ENCODE data around the gene CA14. TPM values are rescaled to one million over a fixed set of nuclear protein-coding genes. Genes with fewer than 3 reads are reported as not detected.
"Not testable (repeated sequence)": the region's sequence is repeated elsewhere in the genome, so short reads cannot be mapped to it uniquely, and the experiment has no call there.

Gene CA14
- total and polyA plus RNA-seq, 9 donors, result 1.9 to 7.9 (median 4.0) TPM

DNA sequence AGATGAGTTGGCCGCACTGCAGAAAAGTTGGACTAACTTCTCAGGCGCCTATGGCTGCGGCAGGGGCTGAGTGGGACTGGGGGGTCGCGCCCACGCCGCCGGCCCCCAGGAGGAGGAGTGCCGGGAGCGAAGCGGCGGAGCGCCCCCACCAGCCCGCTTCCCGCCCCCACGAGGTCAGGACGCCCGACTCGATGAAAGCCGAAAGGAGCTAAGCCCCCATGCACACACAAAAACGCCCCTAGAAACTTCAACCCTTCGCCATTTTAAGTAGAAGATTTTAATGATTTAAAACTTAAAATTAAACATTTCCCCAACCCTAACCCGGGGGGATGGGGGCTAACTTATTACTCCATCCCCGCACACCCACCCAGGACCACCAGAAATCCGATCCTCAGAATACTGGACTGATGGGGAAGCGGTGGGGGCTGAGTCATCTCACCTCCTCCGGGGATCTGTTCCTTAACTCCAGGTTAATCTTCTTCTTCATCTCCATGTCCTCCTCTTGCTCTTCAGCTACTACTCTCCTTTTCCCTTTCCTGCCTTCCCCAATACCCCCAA lies 22.2 kb upstream of the CA14 start:
- peaks cover 2% of the 10 kb centered on the region for H3K4me1 ChIP-seq (ENCODE audit: control insufficient read depth, insufficient read depth, low read length)
- no peaks in the 10 kb centered on the region for H3K36me3 ChIP-seq (ENCODE audit: control insufficient read depth, insufficient read depth, low read length)
- DNase-seq, result peak; percentile 61
- H3K27ac ChIP-seq (ENCODE audit: low read length), result peak overlapping the region; percentile 98
- 0% methylated on average over 10 of the region's 27 CpGs for WGBS (ENCODE audit: insufficient coverage)
- no peaks in the 10 kb centered on the region for H3K9me3 ChIP-seq (replicated peaks; ENCODE audit: control insufficient read depth, low read depth, low read length)
- H3K4me3 ChIP-seq (ENCODE audit: low read length), result peak overlapping the region; percentile 72
- no peaks in the 10 kb centered on the region for H3K27me3 ChIP-seq (ENCODE audit: control insufficient read depth, insufficient read depth, low read length)

DNA sequence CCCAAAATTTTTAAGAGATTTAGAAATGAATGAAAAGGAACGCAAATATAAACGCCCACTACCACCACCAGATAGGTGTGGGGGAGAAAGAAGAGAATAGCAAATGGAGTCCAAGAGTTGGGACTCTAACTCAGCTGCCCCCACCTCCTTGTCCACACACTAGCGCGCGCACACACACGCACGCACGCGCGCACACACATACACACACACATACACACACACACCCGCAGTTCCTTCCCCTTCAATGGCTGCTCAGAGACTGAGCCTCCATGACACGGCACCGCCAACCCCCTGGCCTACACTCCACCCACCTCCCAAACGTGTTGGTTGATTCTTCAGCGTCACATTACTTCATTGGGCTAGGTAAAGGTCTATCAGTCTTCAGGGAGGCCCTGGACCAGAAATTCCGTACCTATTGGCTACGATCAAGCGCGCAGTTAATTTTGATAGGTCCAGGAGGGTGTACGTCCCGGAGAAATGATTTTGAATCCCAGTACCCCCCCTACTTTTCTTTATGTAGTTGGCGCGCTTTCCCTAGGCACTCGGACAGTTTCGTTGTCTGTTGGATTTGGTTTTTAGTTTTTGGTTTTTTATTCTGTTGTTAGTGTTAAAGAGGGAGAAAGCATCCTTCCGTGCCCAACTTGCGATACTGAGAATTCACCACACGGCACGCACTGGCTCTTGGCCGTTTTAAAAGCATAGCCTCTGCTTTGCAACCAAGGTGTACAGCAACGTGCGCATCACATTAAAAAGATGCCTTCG lies 21.5 kb upstream of the CA14 start, which contains the start of gene ANP32E:
TSS of gene ANP32E (minus strand) at position 261 of the 762 bp plus-strand sequence. CDS start 326 bp downstream, outside the sequence.
- no peaks in the 10 kb centered on the region for H3K9me3 ChIP-seq (replicated peaks; ENCODE audit: control insufficient read depth, low read depth, low read length)
- peaks cover 2% of the 10 kb centered on the region for H3K4me1 ChIP-seq (ENCODE audit: control insufficient read depth, insufficient read depth, low read length)
- 3% methylated on average over 8 of the region's 33 CpGs for WGBS (ENCODE audit: insufficient coverage)
- DNase-seq, result peak; percentile 100
- H3K4me3 ChIP-seq (ENCODE audit: low read length), result peak within 1 kb of the TSS; percentile 72
- no peaks in the 10 kb centered on the region for H3K36me3 ChIP-seq (ENCODE audit: control insufficient read depth, insufficient read depth, low read length)
- H3K27ac ChIP-seq (ENCODE audit: low read length), result peak within 1 kb of the TSS; percentile 98
- H3K27me3 ChIP-seq (ENCODE audit: control insufficient read depth, insufficient read depth, low read length), result no peaks in the 10 kb centered on the region

DNA sequence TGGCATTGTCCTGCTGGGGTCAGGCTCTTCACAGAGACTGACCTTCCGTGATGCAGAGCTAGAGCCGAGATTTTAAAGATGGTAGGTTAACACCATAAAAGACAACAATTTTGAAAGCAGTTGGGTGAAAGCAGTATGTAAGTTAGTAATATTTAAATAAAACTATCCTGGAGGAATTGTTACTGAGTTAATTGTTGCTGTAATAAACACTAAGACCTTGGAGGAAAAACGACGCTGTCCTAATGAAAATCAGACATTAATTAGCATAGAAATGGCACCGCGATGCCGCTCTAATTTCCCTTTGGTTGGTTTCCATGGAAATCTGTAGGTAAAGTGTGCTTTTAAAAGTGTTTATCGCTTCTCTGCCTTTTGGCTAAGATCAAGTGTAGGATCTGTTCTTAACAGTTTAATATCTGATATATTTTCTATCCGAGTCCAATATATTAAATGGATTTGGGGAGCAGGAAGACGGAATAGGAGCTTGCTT lies 20.9 kb upstream of the CA14 start:
- no CpG with 5 or more reads among the region's 10 CpGs for WGBS (ENCODE audit: insufficient coverage)
- Histone ChIP-seq H3K4me1 (ENCODE audit: control insufficient read depth, insufficient read depth, low read length) (peaks cover 2% of the 10 kb centered on the region), H3K9me3 (replicated peaks; ENCODE audit: control insufficient read depth, low read depth, low read length) (no peaks in the 10 kb centered on the region), H3K4me3 (ENCODE audit: low read length) (peak overlapping the region; percentile 72), H3K27ac (ENCODE audit: low read length) (peak overlapping the region; percentile 81), H3K27me3 (ENCODE audit: control insufficient read depth, insufficient read depth, low read length) (no peaks in the 10 kb centered on the region), H3K36me3 (ENCODE audit: control insufficient read depth, insufficient read depth, low read length) (no peaks in the 10 kb centered on the region)
- no peak for DNase-seq

DNA sequence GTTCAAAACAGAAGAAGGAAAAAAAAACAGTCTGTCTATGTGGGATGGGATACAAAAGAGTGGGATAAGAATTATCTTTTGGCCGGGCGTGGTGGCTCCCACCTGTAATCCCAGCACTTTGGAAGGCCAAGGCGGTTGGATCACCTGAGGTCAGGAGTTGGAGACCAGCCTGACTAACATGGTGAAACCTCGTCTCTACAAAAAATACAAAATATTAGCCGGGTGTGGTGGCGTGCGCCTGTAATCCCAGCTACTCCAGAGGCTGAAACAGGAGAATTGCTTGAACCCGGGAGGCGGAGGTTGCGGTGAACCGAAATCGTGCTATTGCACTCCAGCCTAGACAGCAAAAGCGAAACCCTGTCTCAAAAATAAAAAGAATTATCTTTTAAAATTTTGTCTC lies 20.4 kb upstream of the CA14 start:
- H3K9me3 ChIP-seq (replicated peaks; ENCODE audit: control insufficient read depth, low read depth, low read length); H3K27me3 ChIP-seq (ENCODE audit: control insufficient read depth, insufficient read depth, low read length); H3K27ac ChIP-seq (ENCODE audit: low read length); H3K36me3 ChIP-seq (ENCODE audit: control insufficient read depth, insufficient read depth, low read length); H3K4me3 ChIP-seq (ENCODE audit: low read length); H3K4me1 ChIP-seq (ENCODE audit: control insufficient read depth, insufficient read depth, low read length); DNase-seq: not testable (repeated sequence)
- WGBS (ENCODE audit: insufficient coverage), result 77% methylated on average over 12 of the region's 13 CpGs

DNA sequence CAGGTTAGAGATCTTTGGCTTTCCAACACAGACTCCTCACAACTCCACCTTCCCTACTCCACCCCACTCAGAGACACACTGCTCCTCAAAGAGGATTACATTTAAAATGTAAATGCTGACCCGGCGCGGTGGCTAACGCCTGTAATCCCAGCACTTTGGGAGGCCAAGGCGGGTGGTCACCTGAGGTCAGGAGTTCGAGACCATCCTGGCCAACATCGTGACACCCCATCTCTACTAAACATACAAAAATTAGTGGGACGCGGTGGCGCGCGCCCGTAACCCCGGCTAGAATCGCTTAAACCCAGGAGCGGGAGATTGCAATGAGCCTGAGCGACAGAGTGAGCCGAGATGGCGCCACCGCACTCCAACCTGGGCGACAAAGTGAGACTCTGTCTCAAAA lies 19.8 kb upstream of the CA14 start:
- no peak for DNase-seq
- 87% methylated on average over 8 of the region's 21 CpGs for WGBS (ENCODE audit: insufficient coverage)
- Histone ChIP-seq H3K4me1 (ENCODE audit: control insufficient read depth, insufficient read depth, low read length) (peaks cover 2% of the 10 kb centered on the region), H3K4me3 (ENCODE audit: low read length) (no peak overlapping the region), H3K27me3 (ENCODE audit: control insufficient read depth, insufficient read depth, low read length) (no peaks in the 10 kb centered on the region), H3K9me3 (replicated peaks; ENCODE audit: control insufficient read depth, low read depth, low read length) (no peaks in the 10 kb centered on the region), H3K27ac (ENCODE audit: low read length) (no peak overlapping the region), H3K36me3 (ENCODE audit: control insufficient read depth, insufficient read depth, low read length) (no peaks in the 10 kb centered on the region)

DNA sequence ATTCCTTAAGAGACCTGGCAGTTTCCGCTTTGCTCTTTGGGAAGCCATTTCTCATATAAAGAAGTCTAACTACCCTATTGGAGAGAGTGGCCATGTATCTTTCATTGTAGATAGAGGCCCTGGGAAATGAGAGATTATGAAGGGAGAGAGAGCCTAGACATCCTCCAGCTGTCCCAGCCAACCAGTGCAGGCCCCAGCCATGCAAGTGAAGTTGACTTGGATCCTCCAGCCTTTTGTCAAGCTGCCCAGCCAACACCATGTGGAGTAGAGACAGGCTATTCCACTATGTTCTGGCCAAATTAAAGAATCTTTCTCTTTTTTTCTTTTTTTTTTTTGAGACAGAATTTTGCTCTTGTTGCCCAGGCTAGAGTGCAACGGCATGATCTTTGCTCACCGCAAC lies 14.6 kb upstream of the CA14 start:
- no peak for DNase-seq
- H3K4me1 ChIP-seq (ENCODE audit: control insufficient read depth, insufficient read depth, low read length), result no peaks in the 10 kb centered on the region
- no CpG with 5 or more reads among the region's 3 CpGs for WGBS (ENCODE audit: insufficient coverage)
- no peaks in the 10 kb centered on the region for H3K36me3 ChIP-seq (ENCODE audit: control insufficient read depth, insufficient read depth, low read length)
- H3K27me3 ChIP-seq (ENCODE audit: control insufficient read depth, insufficient read depth, low read length), result no peaks in the 10 kb centered on the region
- no peak overlapping the region for H3K4me3 ChIP-seq (ENCODE audit: low read length)
- no peaks in the 10 kb centered on the region for H3K9me3 ChIP-seq (replicated peaks; ENCODE audit: control insufficient read depth, low read depth, low read length)
- H3K27ac ChIP-seq (ENCODE audit: low read length), result no peak overlapping the region

DNA sequence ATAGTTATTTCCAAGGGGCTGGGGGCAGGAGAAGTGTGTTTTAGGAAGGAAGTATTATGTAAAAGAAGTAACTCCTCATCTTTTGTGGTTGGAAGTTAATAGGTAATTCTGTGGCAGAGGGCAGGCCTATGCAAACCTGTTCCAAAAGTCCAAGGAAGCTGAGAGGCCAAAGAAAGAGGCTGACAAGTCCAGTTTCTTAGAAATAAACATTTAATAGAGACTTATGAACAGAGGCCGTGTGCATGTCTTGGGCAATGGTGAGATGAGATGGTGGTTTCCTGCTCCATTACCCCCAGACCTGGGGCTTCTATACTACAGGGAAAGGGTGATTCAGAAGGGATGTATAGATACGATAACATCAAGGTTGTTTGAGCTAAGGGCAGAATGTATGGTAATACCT lies 7.6 kb upstream of the CA14 start:
- Histone ChIP-seq H3K4me3 (ENCODE audit: low read length) (no peak overlapping the region), H3K9me3 (replicated peaks; ENCODE audit: control insufficient read depth, low read depth, low read length) (no peaks in the 10 kb centered on the region), H3K4me1 (ENCODE audit: control insufficient read depth, insufficient read depth, low read length) (no peaks in the 10 kb centered on the region), H3K27me3 (ENCODE audit: control insufficient read depth, insufficient read depth, low read length) (no peaks in the 10 kb centered on the region), H3K27ac (ENCODE audit: low read length) (no peak overlapping the region), H3K36me3 (ENCODE audit: control insufficient read depth, insufficient read depth, low read length) (no peaks in the 10 kb centered on the region)
- DNase-seq, result no peak
- WGBS (ENCODE audit: insufficient coverage), result no CpG with 5 or more reads among the region's 2 CpGs

DNA sequence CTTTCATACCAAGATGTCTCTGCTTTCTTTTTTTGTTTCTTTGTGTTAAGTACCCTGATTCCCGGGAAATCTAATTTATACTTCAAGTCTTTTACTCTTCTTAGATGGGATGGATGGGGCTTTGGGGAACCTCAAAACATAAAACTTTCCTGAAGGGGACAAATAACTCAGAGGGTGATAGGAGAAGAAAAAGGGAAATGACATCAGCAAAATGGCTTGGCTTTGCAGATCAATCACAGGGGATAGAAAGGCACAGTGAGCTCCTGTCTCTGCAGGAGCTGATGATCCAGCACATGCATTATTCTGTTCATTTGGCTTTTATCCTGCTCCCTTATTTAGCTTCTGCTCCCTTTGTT lies 1.4 kb upstream of the CA14 start:
- H3K9me3 ChIP-seq (replicated peaks; ENCODE audit: control insufficient read depth, low read depth, low read length), result no peaks in the 10 kb centered on the region
- H3K36me3 ChIP-seq (ENCODE audit: control insufficient read depth, insufficient read depth, low read length), result no peaks in the 10 kb centered on the region
- WGBS (ENCODE audit: insufficient coverage), result no CpG with 5 or more reads among the region's 1 CpG
- H3K4me1 ChIP-seq (ENCODE audit: control insufficient read depth, insufficient read depth, low read length), result peaks cover 43% of the 10 kb centered on the region
- H3K27me3 ChIP-seq (ENCODE audit: control insufficient read depth, insufficient read depth, low read length), result peaks cover 7% of the 10 kb centered on the region
- no peak overlapping the region for H3K4me3 ChIP-seq (ENCODE audit: low read length)
- DNase-seq, result no peak
- peak overlapping the region; percentile 69 for H3K27ac ChIP-seq (ENCODE audit: low read length)

DNA sequence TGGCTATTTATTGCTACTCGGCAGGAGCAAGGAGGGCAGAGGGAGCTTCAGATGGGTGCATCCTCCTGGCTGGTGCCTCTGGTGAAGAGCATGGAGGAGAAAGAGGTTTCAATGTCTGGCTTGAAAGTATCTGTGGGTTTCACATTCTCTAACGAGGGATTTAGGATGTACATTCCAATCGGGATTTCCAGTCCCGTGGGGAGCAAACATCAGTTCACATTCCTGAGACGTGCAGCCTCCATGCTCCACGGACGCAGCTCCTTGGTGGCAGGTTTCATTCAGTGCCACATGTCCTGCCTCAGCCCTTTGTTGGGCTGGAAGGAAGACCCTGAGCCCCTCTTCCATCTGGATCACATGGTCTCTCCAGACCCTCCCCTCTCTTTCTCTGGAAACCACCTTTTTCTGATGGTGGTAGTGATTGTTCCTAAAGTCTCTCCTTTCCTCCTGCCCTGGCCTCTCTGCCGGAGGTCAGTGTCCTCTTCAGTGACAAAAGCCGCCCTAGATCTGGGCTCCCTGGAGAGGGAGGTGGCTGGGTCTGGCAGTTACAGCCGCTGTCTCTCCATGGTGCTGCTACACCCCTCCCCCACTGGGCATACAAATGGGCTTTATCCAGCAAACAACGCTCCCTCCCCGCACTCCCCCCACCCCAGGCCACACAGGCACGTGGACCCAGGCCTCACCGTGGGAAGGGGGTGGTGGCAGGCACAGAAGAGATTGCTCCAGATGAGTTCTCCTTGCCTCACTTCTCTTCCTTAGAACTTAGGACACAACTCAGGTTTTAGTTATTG lies 826 bp upstream of the CA14 start:
- H3K27me3 ChIP-seq (ENCODE audit: control insufficient read depth, insufficient read depth, low read length), result peaks cover 7% of the 10 kb centered on the region
- H3K36me3 ChIP-seq (ENCODE audit: control insufficient read depth, insufficient read depth, low read length), result no peaks in the 10 kb centered on the region
- H3K27ac ChIP-seq (ENCODE audit: low read length), result no peak overlapping the region
- H3K4me3 ChIP-seq (ENCODE audit: low read length), result no peak overlapping the region
- peaks cover 43% of the 10 kb centered on the region for H3K4me1 ChIP-seq (ENCODE audit: control insufficient read depth, insufficient read depth, low read length)
- 10% methylated on average over 9 of the region's 14 CpGs for WGBS (ENCODE audit: insufficient coverage)
- DNase-seq, result no peak
- H3K9me3 ChIP-seq (replicated peaks; ENCODE audit: control insufficient read depth, low read depth, low read length), result no peaks in the 10 kb centered on the region

DNA sequence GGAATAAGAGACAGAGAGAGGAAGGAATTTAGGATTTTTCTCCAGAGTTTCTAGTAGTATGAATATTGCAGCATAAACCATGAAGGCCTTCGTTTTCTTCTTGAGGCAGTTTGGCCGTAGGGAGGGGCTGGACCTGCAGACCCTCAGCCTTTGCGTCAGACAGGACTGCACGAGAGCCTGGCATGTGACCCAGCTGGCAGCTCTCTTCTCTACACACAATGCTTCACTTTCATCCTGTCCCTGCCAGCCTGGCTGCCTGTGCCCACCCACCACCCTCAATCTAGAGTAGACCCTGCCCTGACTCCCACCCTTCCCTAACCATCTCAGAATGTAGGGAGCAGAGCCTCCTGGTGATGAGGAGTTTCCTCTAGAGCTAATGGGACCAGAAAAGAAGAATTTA lies 1.6 kb downstream of the CA14 start:
- 35% methylated on average over 4 of the region's 4 CpGs for WGBS (ENCODE audit: insufficient coverage)
- Histone ChIP-seq H3K27me3 (ENCODE audit: control insufficient read depth, insufficient read depth, low read length) (peaks cover 7% of the 10 kb centered on the region), H3K4me3 (ENCODE audit: low read length) (no peak overlapping the region), H3K4me1 (ENCODE audit: control insufficient read depth, insufficient read depth, low read length) (peaks cover 43% of the 10 kb centered on the region), H3K36me3 (ENCODE audit: control insufficient read depth, insufficient read depth, low read length) (peaks cover 3% of the 10 kb centered on the region), H3K27ac (ENCODE audit: low read length) (peak overlapping the region; percentile 56), H3K9me3 (replicated peaks; ENCODE audit: control insufficient read depth, low read depth, low read length) (no peaks in the 10 kb centered on the region)
- no peak for DNase-seq
